ENCODE results near the gene EIF1B.
A peak's percentile ranks its signal among the peaks of the same experiment; 100 is the strongest.

Gene EIF1B

DNA sequence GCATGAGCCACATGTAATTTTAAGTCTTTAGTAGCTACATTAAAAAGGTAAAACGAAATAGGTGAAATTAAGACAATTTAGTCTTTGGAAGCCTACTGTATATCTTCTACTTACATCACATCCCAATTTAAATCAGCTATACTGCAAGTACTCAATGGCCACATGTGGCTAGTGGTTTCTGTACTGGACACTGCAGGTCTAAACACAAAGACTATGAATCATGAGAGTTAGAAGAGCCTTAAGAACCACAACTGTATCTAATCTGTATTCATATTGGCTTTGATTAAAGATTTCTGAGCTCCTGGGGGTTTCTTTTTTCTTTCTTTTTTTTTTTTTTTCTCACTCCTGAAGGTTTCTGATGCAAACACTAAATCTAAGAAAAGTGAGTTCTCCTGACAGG is 2.3 kb upstream of the EIF1B start:
- Histone ChIP-seq H3K14ac (ENCODE audit: low read length) (no peak overlapping the region), H3K18ac (ENCODE audit: low read length) (no peak overlapping the region), H3K4me1 (ENCODE audit: control insufficient read depth in 1 of 2, insufficient read depth in 2 of 2, low read length in 2 of 2) (peaks cover 0 to 1% of the 10 kb centered on the region in 2 experiments), H3K36me3 (ENCODE audit: control insufficient read depth in 1 of 2, insufficient read depth in 2 of 2, low read length in 2 of 2) (no peaks in the 10 kb centered on the region), H4K8ac (ENCODE audit: low read depth, low read length) (no peak overlapping the region), H3K79me2 (ENCODE audit: control insufficient read depth, insufficient read depth, low read length, poor library complexity) (peaks cover 6% of the 10 kb centered on the region), H3K27me3 (ENCODE audit: insufficient read depth, low read length) (no peaks in the 10 kb centered on the region), H3K79me1 (ENCODE audit: low read length) (peaks cover 6% of the 10 kb centered on the region), H3K4me2 (ENCODE audit: low read length) (no peak overlapping the region), H2BK5ac (ENCODE audit: low read depth, low read length, poor library complexity) (no peak overlapping the region), H4K12ac (ENCODE audit: low read depth, low read length) (no peak overlapping the region), H3K23ac (ENCODE audit: low read length) (no peak overlapping the region), H3K9me3 (ENCODE audit: insufficient read depth, low read depth, low read length) (no peaks in the 10 kb centered on the region), H2BK12ac (ENCODE audit: low read length) (no peak overlapping the region), H3K4me3 (ENCODE audit: low read depth, low read length) (no peak overlapping the region), H2AK5ac (ENCODE audit: low read length) (no peak overlapping the region), H2BK120ac (ENCODE audit: insufficient read depth, low read length, poor library complexity) (no peak overlapping the region), H4K91ac (ENCODE audit: low read depth, low read length) (no peak overlapping the region), H3K27ac (ENCODE audit: low read depth, low read length) (no peak overlapping the region), H3K9ac (ENCODE audit: low read length) (no peak overlapping the region), H3K4ac (ENCODE audit: low read depth, low read length) (no peak overlapping the region), H2AFZ (ENCODE audit: insufficient read depth, low read length, poor library complexity) (no peak overlapping the region)
- WGBS (ENCODE audit: extremely low coverage, insufficient coverage, insufficient read length), result no CpG with 5 or more reads among the region's 1 CpG
- no peak for DNase-seq

DNA sequence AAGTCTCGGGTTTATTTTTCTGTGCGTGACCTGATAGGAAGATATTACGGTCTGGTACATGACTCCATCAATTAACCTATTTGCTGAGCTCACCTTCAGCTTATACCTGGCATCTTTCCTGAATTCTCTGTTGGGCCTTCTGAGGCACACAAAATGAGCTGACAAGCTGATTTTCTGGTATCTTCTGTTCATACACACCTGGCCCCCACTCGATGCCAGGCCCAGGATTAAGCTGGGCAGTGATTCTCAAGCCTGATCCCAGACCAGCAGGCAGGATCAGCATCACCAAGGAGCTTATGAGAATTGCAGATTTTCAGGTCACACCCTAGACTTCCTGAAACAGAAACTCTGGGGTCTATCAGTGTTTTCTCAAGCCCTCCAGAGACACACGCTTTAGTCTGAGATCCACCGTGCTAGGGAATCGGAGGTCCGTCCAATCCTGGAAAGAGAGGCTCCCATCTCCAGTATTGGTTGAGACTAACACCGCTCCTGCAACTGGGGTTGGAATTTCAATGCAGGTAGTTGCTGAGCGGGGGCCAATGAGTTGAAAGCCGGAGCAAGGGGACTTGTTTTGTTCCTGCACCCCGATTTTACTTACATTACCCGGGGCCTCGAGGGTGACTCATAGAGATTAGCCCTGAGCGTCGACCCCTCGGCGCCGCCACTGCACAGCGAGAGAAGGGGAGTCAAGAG is 636 bp upstream of the EIF1B start:
- Histone ChIP-seq H2AFZ (ENCODE audit: insufficient read depth, low read length, poor library complexity) (peak overlapping the region; percentile 96), H3K4me3 (ENCODE audit: low read depth, low read length) (peak overlapping the region; percentile 70), H3K9ac (ENCODE audit: low read length) (peak overlapping the region; percentile 77), H3K23ac (ENCODE audit: low read length) (no peak overlapping the region), H4K8ac (ENCODE audit: low read depth, low read length) (peak overlapping the region; percentile 94), H2AK5ac (ENCODE audit: low read length) (no peak overlapping the region), H3K27me3 (ENCODE audit: insufficient read depth, low read length) (no peaks in the 10 kb centered on the region), H3K4ac (ENCODE audit: low read depth, low read length) (no peak overlapping the region), H2BK5ac (ENCODE audit: low read depth, low read length, poor library complexity) (no peak overlapping the region), H2BK12ac (ENCODE audit: low read length) (no peak overlapping the region), H3K36me3 (ENCODE audit: control insufficient read depth in 1 of 2, insufficient read depth in 2 of 2, low read length in 2 of 2) (peaks cover 0 to 3% of the 10 kb centered on the region in 2 experiments), H3K4me1 (ENCODE audit: control insufficient read depth in 1 of 2, insufficient read depth in 2 of 2, low read length in 2 of 2) (peaks cover 0 to 1% of the 10 kb centered on the region in 2 experiments), H3K4me2 (ENCODE audit: low read length) (peak overlapping the region; percentile 90), H2BK120ac (ENCODE audit: insufficient read depth, low read length, poor library complexity) (peak overlapping the region; percentile 40), H4K91ac (ENCODE audit: low read depth, low read length) (peak overlapping the region; percentile 74), H3K9me3 (ENCODE audit: insufficient read depth, low read depth, low read length) (no peaks in the 10 kb centered on the region), H3K18ac (ENCODE audit: low read length) (no peak overlapping the region), H3K79me2 (ENCODE audit: control insufficient read depth, insufficient read depth, low read length, poor library complexity) (peaks cover 6% of the 10 kb centered on the region), H3K79me1 (ENCODE audit: low read length) (peaks cover 6% of the 10 kb centered on the region), H3K14ac (ENCODE audit: low read length) (peak overlapping the region; percentile 72), H4K12ac (ENCODE audit: low read depth, low read length) (peak overlapping the region; percentile 89), H3K27ac (ENCODE audit: low read depth, low read length) (no peak overlapping the region)
- DNase-seq, result no peak
- WGBS (ENCODE audit: extremely low coverage, insufficient coverage, insufficient read length), result no CpG with 5 or more reads among the region's 20 CpGs

DNA sequence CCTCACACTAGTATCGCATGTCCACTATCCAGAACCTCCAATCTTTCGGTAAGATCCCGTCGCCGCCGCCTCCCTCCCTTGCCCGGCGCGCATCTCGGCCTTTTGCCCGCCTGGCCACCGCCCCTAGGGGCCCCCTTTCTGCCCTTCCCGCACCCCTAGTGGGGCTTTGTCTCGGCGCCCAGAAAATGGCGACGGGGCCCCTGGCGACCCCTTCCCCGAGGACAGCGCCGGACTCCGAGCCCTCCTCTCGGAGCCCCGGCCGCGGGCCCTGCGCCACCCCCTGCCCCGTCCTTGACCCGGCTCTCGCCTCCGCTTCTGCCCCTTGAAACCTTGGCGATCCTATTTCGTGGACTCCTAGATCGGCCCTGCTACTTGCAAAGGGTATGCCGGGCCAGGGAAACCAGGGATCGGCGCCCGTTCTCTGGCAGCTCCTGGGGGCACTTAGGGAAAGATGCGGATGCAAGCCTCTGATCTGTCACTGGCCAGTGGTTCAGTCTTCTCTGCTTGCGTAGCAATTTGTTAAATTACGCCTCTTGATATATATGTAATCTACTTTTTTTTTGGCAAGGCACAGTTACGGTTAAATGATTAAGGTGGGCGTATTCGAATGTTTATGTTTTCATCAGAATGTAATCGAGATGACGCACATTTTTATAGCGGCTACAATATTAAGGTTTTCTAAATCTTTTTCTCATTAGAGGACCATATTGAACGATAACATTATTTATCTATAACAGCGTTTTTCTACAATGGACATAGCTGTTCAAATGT is 603 bp downstream of the EIF1B start:
- Histone ChIP-seq H3K27ac (ENCODE audit: low read depth, low read length) (peak overlapping the region; percentile 72), H3K4me1 (ENCODE audit: control insufficient read depth in 1 of 2, insufficient read depth in 2 of 2, low read length in 2 of 2) (peaks cover 0 to 1% of the 10 kb centered on the region in 2 experiments), H2AFZ (ENCODE audit: insufficient read depth, low read length, poor library complexity) (peak overlapping the region; percentile 79), H3K23ac (ENCODE audit: low read length) (no peak overlapping the region), H3K9ac (ENCODE audit: low read length) (peak overlapping the region; percentile 88), H3K79me1 (ENCODE audit: low read length) (peaks cover 6% of the 10 kb centered on the region), H3K18ac (ENCODE audit: low read length) (peak overlapping the region; percentile 88), H3K4me3 (ENCODE audit: low read depth, low read length) (peak overlapping the region; percentile 90), H3K79me2 (ENCODE audit: control insufficient read depth, insufficient read depth, low read length, poor library complexity) (peaks cover 6% of the 10 kb centered on the region), H2BK120ac (ENCODE audit: insufficient read depth, low read length, poor library complexity) (peak overlapping the region; percentile 60), H3K4ac (ENCODE audit: low read depth, low read length) (peak overlapping the region; percentile 81), H4K91ac (ENCODE audit: low read depth, low read length) (peak overlapping the region; percentile 67), H3K9me3 (ENCODE audit: insufficient read depth, low read depth, low read length) (no peaks in the 10 kb centered on the region), H2AK5ac (ENCODE audit: low read length) (peak overlapping the region; percentile 44), H3K14ac (ENCODE audit: low read length) (peak overlapping the region; percentile 76), H3K36me3 (ENCODE audit: control insufficient read depth in 1 of 2, insufficient read depth in 2 of 2, low read length in 2 of 2) (peaks cover 3% of the 10 kb centered on the region in 2 experiments), H4K8ac (ENCODE audit: low read depth, low read length) (peak overlapping the region; percentile 95), H3K4me2 (ENCODE audit: low read length) (peak overlapping the region; percentile 72), H2BK5ac (ENCODE audit: low read depth, low read length, poor library complexity) (peak overlapping the region; percentile 68), H4K12ac (ENCODE audit: low read depth, low read length) (peak overlapping the region; percentile 88), H3K27me3 (ENCODE audit: insufficient read depth, low read length) (no peaks in the 10 kb centered on the region), H2BK12ac (ENCODE audit: low read length) (no peak overlapping the region)
- peak; percentile 17 to 45 for DNase-seq
- WGBS (ENCODE audit: extremely low coverage, insufficient coverage, insufficient read length), result no CpG with 5 or more reads among the region's 49 CpGs

DNA sequence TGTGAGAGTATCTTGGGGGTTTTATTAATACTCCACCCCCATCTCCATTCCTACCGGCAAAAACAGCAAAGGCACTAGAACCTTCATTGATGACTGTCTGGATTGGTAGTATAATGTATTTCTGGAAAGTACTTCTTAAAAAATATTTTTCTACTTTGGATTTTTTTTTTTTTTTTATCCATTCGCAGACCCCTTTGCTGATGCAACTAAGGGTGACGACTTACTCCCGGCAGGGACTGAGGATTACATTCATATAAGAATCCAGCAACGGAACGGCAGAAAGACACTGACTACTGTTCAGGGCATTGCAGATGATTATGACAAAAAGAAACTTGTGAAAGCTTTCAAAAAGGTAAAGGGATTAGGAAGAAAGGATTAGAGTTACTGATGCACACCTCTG is 1.2 kb downstream of the EIF1B start:
- H3K27me3 ChIP-seq (ENCODE audit: insufficient read depth, low read length), result no peaks in the 10 kb centered on the region
- no peak overlapping the region for H2BK12ac ChIP-seq (ENCODE audit: low read length)
- H3K4me3 ChIP-seq (ENCODE audit: low read depth, low read length), result no peak overlapping the region
- peaks cover 3% of the 10 kb centered on the region in 2 experiments for H3K36me3 ChIP-seq (ENCODE audit: control insufficient read depth in 1 of 2, insufficient read depth in 2 of 2, low read length in 2 of 2)
- no peak overlapping the region for H3K9ac ChIP-seq (ENCODE audit: low read length)
- H3K79me1 ChIP-seq (ENCODE audit: low read length), result peaks cover 6% of the 10 kb centered on the region
- no peak for DNase-seq
- H3K79me2 ChIP-seq (ENCODE audit: control insufficient read depth, insufficient read depth, low read length, poor library complexity), result peaks cover 6% of the 10 kb centered on the region
- H3K23ac ChIP-seq (ENCODE audit: low read length), result no peak overlapping the region
- H3K4me1 ChIP-seq (ENCODE audit: control insufficient read depth in 1 of 2, insufficient read depth in 2 of 2, low read length in 2 of 2), result peaks cover 0 to 1% of the 10 kb centered on the region in 2 experiments
- no peak overlapping the region for H3K18ac ChIP-seq (ENCODE audit: low read length)
- no peaks in the 10 kb centered on the region for H3K9me3 ChIP-seq (ENCODE audit: insufficient read depth, low read depth, low read length)
- no peak overlapping the region for H4K12ac ChIP-seq (ENCODE audit: low read depth, low read length)
- no peak overlapping the region for H3K4ac ChIP-seq (ENCODE audit: low read depth, low read length)
- H2AFZ ChIP-seq (ENCODE audit: insufficient read depth, low read length, poor library complexity), result no peak overlapping the region
- H3K4me2 ChIP-seq (ENCODE audit: low read length), result peak overlapping the region; percentile 59
- no peak overlapping the region for H2BK5ac ChIP-seq (ENCODE audit: low read depth, low read length, poor library complexity)
- no peak overlapping the region for H4K8ac ChIP-seq (ENCODE audit: low read depth, low read length)
- WGBS (ENCODE audit: extremely low coverage, insufficient coverage, insufficient read length), result no CpG with 5 or more reads among the region's 6 CpGs
- no peak overlapping the region for H4K91ac ChIP-seq (ENCODE audit: low read depth, low read length)
- no peak overlapping the region for H2BK120ac ChIP-seq (ENCODE audit: insufficient read depth, low read length, poor library complexity)
- no peak overlapping the region for H2AK5ac ChIP-seq (ENCODE audit: low read length)
- H3K14ac ChIP-seq (ENCODE audit: low read length), result no peak overlapping the region
- no peak overlapping the region for H3K27ac ChIP-seq (ENCODE audit: low read depth, low read length)
